SIG-M5 treated with dmso at 0.1 percent for 504 hours (cell line): ENCODE measurements around the gene INF2.

Experiments
- DNase-seq: peaks from one replicate; lab custom pipeline; 2025; ENCODE audit not compliant: unreplicated experiment; lab: John Stamatoyannopoulos, UW

INF2 gene

GRCh38 chr14:104675447-104675846, 14.0 kb upstream of the INF2 start:
- no peak for DNase-seq

GRCh38 chr14:104676130-104676693, 13.2 kb upstream of the INF2 start:
- no peak for DNase-seq

GRCh38 chr14:104676694-104677511, 12.5 kb upstream of the INF2 start:
- DNase-seq, result no peak

- peak; percentile 73 for DNase-seq
These were observed 11.7 kb upstream of the INF2 start for GRCh38 chr14:104677512-104678332.

- no peak for DNase-seq
These were observed 11.1 kb upstream of the INF2 start for GRCh38 chr14:104678346-104678745.

GRCh38 chr14:104678901-104679705, 10.3 kb upstream of the INF2 start:
- no peak for DNase-seq

- DNase-seq, result no peak
These were observed 9.2 kb upstream of the INF2 start for GRCh38 chr14:104680056-104680805.

GRCh38 chr14:104680806-104681688, 8.4 kb upstream of the INF2 start:
- peak; percentile 8 for DNase-seq

GRCh38 chr14:104681689-104682074, 7.7 kb upstream of the INF2 start:
- no peak for DNase-seq

- DNase-seq, result no peak
These were observed 7.3 kb upstream of the INF2 start for GRCh38 chr14:104682107-104682593.

- no peak for DNase-seq
These were observed 5.6 kb upstream of the INF2 start for GRCh38 chr14:104683653-104684448.

- DNase-seq, result no peak
These were observed 5.0 kb upstream of the INF2 start for GRCh38 chr14:104684449-104684821.

GRCh38 chr14:104685216-104685997, 4.0 kb upstream of the INF2 start:
- DNase-seq, result no peak

GRCh38 chr14:104685998-104686610, 3.3 kb upstream of the INF2 start:
- no peak for DNase-seq

GRCh38 chr14:104686624-104687517, 2.5 kb upstream of the INF2 start:
- no peak for DNase-seq
